GM12873 (cell line): ENCODE data around the gene ABI3.

Experiments
- CTCF ChIP-seq: IDR thresholded peaks from 2 replicates; pipeline ENCODE4 v1.5.1; 2012; ENCODE audit warnings: low read depth, mild to moderate bottlenecking, moderate library complexity, low read length, control low read depth; ENCODE audit not compliant: insufficient read depth; ENCODE audit errors: missing control alignments

ABI3 gene

GRCh38 chr17:49252148-49252695, 41.7 kb downstream of the ABI3 start:
- peak; percentile 3 for TF ChIP-seq CTCF

GRCh38 chr17:49254066-49254465, 43.6 kb downstream of the ABI3 start:
- no peak for TF ChIP-seq CTCF

- TF ChIP-seq CTCF, result no peak
These were observed 44.6 kb downstream of the ABI3 start for GRCh38 chr17:49255125-49255524.

- TF ChIP-seq CTCF, result no peak
These were observed 47.9 kb downstream of the ABI3 start for GRCh38 chr17:49258394-49258793.

- no peak for TF ChIP-seq CTCF
These were observed 49.1 kb downstream of the ABI3 start for GRCh38 chr17:49259663-49260010.

GRCh38 chr17:49260011-49260816, 49.7 kb downstream of the ABI3 start:
- no peak for TF ChIP-seq CTCF

GRCh38 chr17:49260817-49261291, 50.3 kb downstream of the ABI3 start:
- TF ChIP-seq CTCF, result no peak
